ENCODE measurements around the gene PPP3R1.

DNA sequence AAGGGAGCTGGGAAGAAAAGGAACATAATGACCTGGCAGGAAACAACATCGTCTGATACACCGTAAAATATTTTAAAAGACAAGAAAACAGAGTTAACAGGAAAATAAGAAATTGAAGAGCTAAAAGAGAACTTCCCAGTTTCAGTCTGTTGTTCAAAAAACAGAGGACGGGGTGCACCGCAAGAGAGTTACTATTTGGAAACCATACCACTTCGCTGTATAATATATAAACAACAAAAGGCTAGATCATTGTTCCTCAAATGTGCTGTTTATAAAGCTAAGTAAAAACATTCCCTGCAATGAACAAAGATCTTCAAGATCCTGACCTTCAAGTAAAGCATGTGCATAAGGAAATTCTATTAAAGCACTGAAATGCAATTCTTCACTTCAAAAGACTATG, 2.1 kb downstream of the PPP3R1 start:
- TF ChIP-seq, protein P1, sequence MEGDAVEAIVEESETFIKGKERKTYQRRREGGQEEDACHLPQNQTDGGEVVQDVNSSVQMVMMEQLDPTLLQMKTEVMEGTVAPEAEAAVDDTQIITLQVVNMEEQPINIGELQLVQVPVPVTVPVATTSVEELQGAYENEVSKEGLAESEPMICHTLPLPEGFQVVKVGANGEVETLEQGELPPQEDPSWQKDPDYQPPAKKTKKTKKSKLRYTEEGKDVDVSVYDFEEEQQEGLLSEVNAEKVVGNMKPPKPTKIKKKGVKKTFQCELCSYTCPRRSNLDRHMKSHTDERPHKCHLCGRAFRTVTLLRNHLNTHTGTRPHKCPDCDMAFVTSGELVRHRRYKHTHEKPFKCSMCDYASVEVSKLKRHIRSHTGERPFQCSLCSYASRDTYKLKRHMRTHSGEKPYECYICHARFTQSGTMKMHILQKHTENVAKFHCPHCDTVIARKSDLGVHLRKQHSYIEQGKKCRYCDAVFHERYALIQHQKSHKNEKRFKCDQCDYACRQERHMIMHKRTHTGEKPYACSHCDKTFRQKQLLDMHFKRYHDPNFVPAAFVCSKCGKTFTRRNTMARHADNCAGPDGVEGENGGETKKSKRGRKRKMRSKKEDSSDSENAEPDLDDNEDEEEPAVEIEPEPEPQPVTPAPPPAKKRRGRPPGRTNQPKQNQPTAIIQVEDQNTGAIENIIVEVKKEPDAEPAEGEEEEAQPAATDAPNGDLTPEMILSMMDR (IDR thresholded peaks at IDR 0.05; ENCODE audit: low read depth, low read length, poor library complexity, severe bottlenecking), result no peak
- no peak for TF ChIP-seq EZH2phosphoT487 (IDR thresholded peaks at IDR 0.05; ENCODE audit: borderline replicate concordance, low read length)

All from DOHH2 (cell line).